Lower leg skin (tissue), 4 donors: Measurements from ENCODE around the gene TMEM239. TPM values are rescaled to one million over a fixed set of nuclear protein-coding genes. Genes with fewer than 3 reads are reported as not detected.
A peak's percentile ranks its signal among the peaks of the same experiment; 100 is the strongest.
"Not testable (repeated sequence)": the region's sequence is repeated elsewhere in the genome, so short reads cannot be mapped to it uniquely, and the experiment has no call there.

Source experiments
- DNase-seq, 2 donors: peaks; one replicate each; pipeline ENCODE4 v3.0.0-alpha.2; 2019; ENCODE audit warnings: low spot score in 2 of 2
- H3K4me3 ChIP-seq: fragments of 200-600 bp; sonication (generic); 2 replicates; pipeline ENCODE4 v1.5.1; 2017; ENCODE audit warnings: mild to moderate bottlenecking, low read depth; ENCODE audit not compliant: poor library complexity, severe bottlenecking
- CTCF ChIP-seq, 3 donors: fragments of 450-650 bp; IDR thresholded peaks; one replicate each; pipeline ENCODE4 v1.5.1; 2016; ENCODE audit warnings: antibody characterized with exemption in 3 of 3, mild to moderate bottlenecking in 3 of 3, moderate library complexity in 2 of 3
- POLR2A ChIP-seq, 2 donors: fragments of 450-650 bp; IDR thresholded peaks; one replicate each; pipeline ENCODE4 v1.6.1; 2016 to 2017; ENCODE audit warnings: antibody characterized with exemption in 2 of 2, mild to moderate bottlenecking in 1 of 2, moderate library complexity in 1 of 2
- whole genome bisulfite sequencing, 2 donors: methylation state at CpG; one replicate each; pipeline ENCODE4 v1.1.5; 2018; 5-methylcytosine and 5-hydroxymethylcytosine counted together
- intact Hi-C: fragments of 100-400 bp; cut with DNase I; formaldehyde crosslinking; loops from one replicate; pipeline ENCODE4 v1.15.0; 2023; ENCODE audit warnings: low total_unique reads
- total RNA-seq, 4 donors: library from RNA; depleted of rRNA; stranded (reverse); fragments of >200 nt; gene quantifications; one replicate each; pipeline ENCODE4 v1.1.0, GENCODE V29; 2016

The TMEM239 gene
- total RNA-seq, 4 donors from 2014 or later: not detected

GRCh38 chr20:2807019-2807418, 9.1 kb upstream of the TMEM239 start:
- no peak for TF ChIP-seq POLR2A (IDR thresholded peaks at IDR 0.05)
- no peak for TF ChIP-seq CTCF (IDR thresholded peaks at IDR 0.05)
- peak in 1 of 2 donors; percentile 53 for DNase-seq
- H3K4me3 ChIP-seq: no peak overlapping the region
- intact Hi-C loops: no loop called here
- 81 to 87% methylated on average over 4 of the region's 4 CpGs for WGBS, 2 donors

- intact Hi-C loops, H3K4me3 ChIP-seq: not testable (repeated sequence)
- WGBS, 2 donors: 89 to 91% methylated on average over 8 to 9 of the region's 9 CpGs
- DNase-seq: peak in 1 of 2 donors; percentile 50
These were observed 8.2 kb upstream of the TMEM239 start for GRCh38 chr20:2807929-2808328.

GRCh38 chr20:2809690-2810089, 6.5 kb upstream of the TMEM239 start:
- TF ChIP-seq POLR2A (IDR thresholded peaks at IDR 0.05) (no peak), CTCF (IDR thresholded peaks at IDR 0.05) (no peak)
- DNase-seq: peak in 1 of 2 donors; percentile 54
- no peak overlapping the region for H3K4me3 ChIP-seq
- 90 to 94% methylated on average over 10 of the region's 10 CpGs for WGBS, 2 donors
- intact Hi-C loops: no loop called here

GRCh38 chr20:2812189-2812588, 4.0 kb upstream of the TMEM239 start:
- no peak for DNase-seq
- TF ChIP-seq POLR2A (IDR thresholded peaks at IDR 0.05) (no peak), CTCF (IDR thresholded peaks at IDR 0.05) (no peak)
- intact Hi-C loops: no loop called here
- H3K4me3 ChIP-seq: no peak overlapping the region
- 89 to 90% methylated on average over 3 of the region's 3 CpGs for WGBS, 2 donors

GRCh38 chr20:2814076-2814475, 2.1 kb upstream of the TMEM239 start:
- intact Hi-C loops: no loop called here
- DNase-seq: no peak
- 100% methylated on average over 1 of the region's 1 CpG for WGBS, 2 donors
- TF ChIP-seq POLR2A (IDR thresholded peaks at IDR 0.05) (no peak), CTCF (IDR thresholded peaks at IDR 0.05) (no peak)
- H3K4me3 ChIP-seq: no peak overlapping the region

- intact Hi-C loops: no loop called here
- H3K4me3 ChIP-seq: no peak within 1 kb of the TSS
- TF ChIP-seq CTCF (IDR thresholded peaks at IDR 0.05) (no peak), POLR2A (IDR thresholded peaks at IDR 0.05) (no peak)
- peak in 1 of 2 donors; percentile 75 for DNase-seq
- WGBS, 2 donors: 30 to 33% methylated on average over 5 of the region's 5 CpGs
These were observed 1.5 kb upstream of the TMEM239 start, which contains the start of gene C20orf141 for GRCh38 chr20:2814587-2815051. Gene C20orf141 (plus strand): TSS chr20:2814987. CDS start chr20:2815185, 198 bp downstream.
